Left lung (tissue), 10 donors: ENCODE results near the gene MBP. TPM values are rescaled to one million over a fixed set of nuclear protein-coding genes. Genes with fewer than 3 reads are reported as not detected.
"Not testable (repeated sequence)": the region's sequence is repeated elsewhere in the genome, so short reads cannot be mapped to it uniquely, and the experiment has no call there.

Source experiments
- ATAC-seq: fragments of 200-7000 bp; cut with Tn5 transposase; one replicate; pipeline ENCODE4 v1.9.1; 2020; ENCODE audit warnings: moderate library complexity
- DNase-seq, 4 donors: peaks; one replicate each; pipeline ENCODE4 v3.0.0-alpha.2; 2013 to 2020
- H3K27ac ChIP-seq, 2 donors: fragments of 200-600 bp; sonication (generic) in 1 of 2; one replicate each; pipeline versions ENCODE4 v1.5.0 to v1.8.0; 2020 to 2021
- H3K27me3 ChIP-seq, 2 donors: fragments of 200-600 bp; sonication (generic) in 1 of 2; one replicate each; pipeline versions ENCODE4 v1.5.0 to v1.8.0; 2020 to 2021
- H3K36me3 ChIP-seq, 2 donors: fragments of 200-600 bp; sonication (generic) in 1 of 2; one replicate each; pipeline versions ENCODE4 v1.5.0 to v1.8.0; 2020 to 2021
- H3K4me1 ChIP-seq, 2 donors: fragments of 200-600 bp; one replicate each; pipeline ENCODE4 v1.8.0; 2021
- H3K4me3 ChIP-seq, 2 donors: fragments of 200-600 bp; sonication (generic) in 1 of 2; one replicate each; pipeline versions ENCODE4 v1.5.0 to v1.8.0; 2020 to 2021; ENCODE audit warnings: mild to moderate bottlenecking in 1 of 2
- H3K9me3 ChIP-seq, 2 donors: fragments of 200-600 bp; sonication (generic) in 1 of 2; one replicate each; pipeline versions ENCODE4 v1.5.0 to v1.8.0; 2020 to 2021
- CTCF ChIP-seq, 2 donors: fragments of 200-600 bp; sonication (generic) in 1 of 2; IDR thresholded peaks; one replicate each; pipeline versions ENCODE4 v1.5.0 to v1.8.0; 2021; ENCODE audit warnings: antibody characterized with exemption in 2 of 2
- intact Hi-C, 2 donors: fragments of 100-400 bp; cut with DNase I; formaldehyde crosslinking; loops; one replicate each; pipeline versions ENCODE4 v1.11.2 to v1.14.2; 2022
- polyA plus RNA-seq, 6 donors: library from polyadenylated mRNA; unstranded; fragments of 120-200 nt; gene quantifications; one replicate each; pipeline ENCODE4 v1.2.1, GENCODE V29; 2013; ENCODE audit not compliant: insufficient read length in 6 of 6
- total RNA-seq, 2 donors: library from RNA; stranded (reverse); fragmentation: NEBNext Ultra II Directional; extraction: Animal tissue kit (Norgen Biotek cat#: 25700); gene quantifications; one replicate each; pipeline ENCODE4 v1.2.1, GENCODE V29; 2021
- donor health status: DM: no; HTN: yes; CAD: no.
- donor health status: DM: no; HTN: no; CAD: no.

Gene MBP
- total and polyA plus RNA-seq, 8 donors = 8.8 to 56.7 (median 10.8) TPM

- Histone ChIP-seq H3K36me3 (peaks cover 0 to 32% of the 10 kb centered on the region in 2 donors), H3K9me3 (no peaks in the 10 kb centered on the region), H3K27me3 (no peaks in the 10 kb centered on the region), H3K4me3 (no peak overlapping the region), H3K27ac (no peak overlapping the region), H3K4me1 (no peaks in the 10 kb centered on the region)
- no peak for ATAC-seq
- intact Hi-C loops = no loop called here
- TF ChIP-seq CTCF (IDR thresholded peaks at IDR 0.05) = no peak
- no peak for DNase-seq
Measured at GRCh38 chr18:77025123-77025522, 107.5 kb downstream of the MBP start.

GRCh38 chr18:77024476-77024875 is 108.1 kb downstream of the MBP start:
- Histone ChIP-seq H3K9me3 (no peaks in the 10 kb centered on the region), H3K4me3 (no peak overlapping the region), H3K27me3 (no peaks in the 10 kb centered on the region), H3K36me3 (peaks cover 0 to 32% of the 10 kb centered on the region in 2 donors), H3K27ac (no peak overlapping the region), H3K4me1 (no peaks in the 10 kb centered on the region)
- no peak for DNase-seq
- intact Hi-C loops = no loop called here
- ATAC-seq = no peak
- no peak for TF ChIP-seq CTCF (IDR thresholded peaks at IDR 0.05)

GRCh38 chr18:77023102-77023782 is 109.3 kb downstream of the MBP start:
- Histone ChIP-seq H3K36me3 (peaks cover 0 to 32% of the 10 kb centered on the region in 2 donors), H3K4me3 (no peak overlapping the region), H3K9me3 (no peaks in the 10 kb centered on the region), H3K4me1 (no peaks in the 10 kb centered on the region), H3K27ac (no peak overlapping the region), H3K27me3 (no peaks in the 10 kb centered on the region)
- DNase-seq (no peak), ATAC-seq (no peak)
- intact Hi-C loops = no loop called here
- TF ChIP-seq CTCF (IDR thresholded peaks at IDR 0.05) = no peak

- TF ChIP-seq CTCF (IDR thresholded peaks at IDR 0.05) = no peak
- no peaks in the 10 kb centered on the region for H3K9me3 ChIP-seq
- H3K36me3 ChIP-seq = peaks cover 0 to 35% of the 10 kb centered on the region in 2 donors
- no peak overlapping the region for H3K4me3 ChIP-seq
- ATAC-seq = no peak
- no peaks in the 10 kb centered on the region for H3K27me3 ChIP-seq
- no peaks in the 10 kb centered on the region for H3K4me1 ChIP-seq
- intact Hi-C loops = no loop called here
- DNase-seq = no peak
- no peak overlapping the region for H3K27ac ChIP-seq
Measured at GRCh38 chr18:77022556-77022955, 110.0 kb downstream of the MBP start.

- peaks cover 0 to 39% of the 10 kb centered on the region in 2 donors for H3K36me3 ChIP-seq
- ATAC-seq = no peak
- intact Hi-C loops = no loop called here
- no peaks in the 10 kb centered on the region for H3K27me3 ChIP-seq
- no peak for TF ChIP-seq CTCF (IDR thresholded peaks at IDR 0.05)
- DNase-seq = no peak
- H3K9me3 ChIP-seq = no peaks in the 10 kb centered on the region
- no peaks in the 10 kb centered on the region for H3K4me1 ChIP-seq
- H3K27ac ChIP-seq = no peak overlapping the region
- no peak overlapping the region for H3K4me3 ChIP-seq
Measured at GRCh38 chr18:77022116-77022515, 110.5 kb downstream of the MBP start.

GRCh38 chr18:77021478-77021877 is 111.1 kb downstream of the MBP start:
- peaks cover 0 to 45% of the 10 kb centered on the region in 2 donors for H3K36me3 ChIP-seq
- H3K27ac ChIP-seq, H3K27me3 ChIP-seq, H3K4me1 ChIP-seq, ATAC-seq, intact Hi-C loops, H3K4me3 ChIP-seq, H3K9me3 ChIP-seq, DNase-seq: not testable (repeated sequence)
